COLO829 (cell line): ENCODE data around the gene KCNE5.
"Not testable (repeated sequence)": the region's sequence is repeated elsewhere in the genome, so short reads cannot be mapped to it uniquely, and the experiment has no call there.

Experiments
- DNase-seq: peaks from one replicate; pipeline ENCODE4 v3.0.0; 2012; ENCODE audit warnings: low spot score

Gene KCNE5

GRCh38 chrX:109624641-109625616, at the start of gene KCNE5:
KCNE5 (minus strand) TSS chrX:109625172; CDS start chrX:109625020, 152 bp downstream.
- no peak for DNase-seq

- no peak for DNase-seq
These were observed 47.3 kb upstream of the KCNE5 start for GRCh38 chrX:109672239-109672638.

GRCh38 chrX:109671170-109671569, 46.2 kb upstream of the KCNE5 start:
- DNase-seq: not testable (repeated sequence)

- DNase-seq: no peak
These were observed 43.0 kb upstream of the KCNE5 start for GRCh38 chrX:109667986-109668385.

- no peak for DNase-seq
These were observed 35.6 kb upstream of the KCNE5 start for GRCh38 chrX:109660435-109661143.

GRCh38 chrX:109658391-109658790, 33.4 kb upstream of the KCNE5 start:
- no peak for DNase-seq

GRCh38 chrX:109657364-109657763, 32.4 kb upstream of the KCNE5 start:
- not testable (repeated sequence) for DNase-seq

GRCh38 chrX:109656774-109657173, 31.8 kb upstream of the KCNE5 start:
- DNase-seq: no peak

GRCh38 chrX:109655502-109656201, 30.7 kb upstream of the KCNE5 start:
- no peak for DNase-seq

GRCh38 chrX:109654516-109655109, 29.6 kb upstream of the KCNE5 start:
- no peak for DNase-seq

GRCh38 chrX:109644671-109645070, 19.7 kb upstream of the KCNE5 start:
- DNase-seq: not testable (repeated sequence)

GRCh38 chrX:109643687-109644086, 18.7 kb upstream of the KCNE5 start:
- no peak for DNase-seq

- DNase-seq: no peak
These were observed 13.2 kb upstream of the KCNE5 start for GRCh38 chrX:109638158-109638557.

- not testable (repeated sequence) for DNase-seq
These were observed 12.5 kb upstream of the KCNE5 start for GRCh38 chrX:109637477-109637876.

- peak; percentile 28 for DNase-seq
These were observed 10.2 kb upstream of the KCNE5 start for GRCh38 chrX:109635146-109635545.

- DNase-seq: peak; percentile 37
These were observed 8.0 kb upstream of the KCNE5 start for GRCh38 chrX:109632906-109633504.

- DNase-seq: no peak
These were observed 4.3 kb upstream of the KCNE5 start for GRCh38 chrX:109629310-109629709.

- no peak for DNase-seq
These were observed 1.7 kb upstream of the KCNE5 start for GRCh38 chrX:109626637-109627036.

- no peak for DNase-seq
These were observed 975 bp downstream of the KCNE5 start for GRCh38 chrX:109623997-109624396.

- DNase-seq: no peak
These were observed 2.7 kb downstream of the KCNE5 start for GRCh38 chrX:109622270-109622669.

GRCh38 chrX:109619771-109620170, 5.2 kb downstream of the KCNE5 start:
- DNase-seq: no peak

- DNase-seq: no peak
These were observed 10.0 kb downstream of the KCNE5 start for GRCh38 chrX:109614951-109615350.
